Measurements from ENCODE around the gene LRRIQ3. TPM values are rescaled to one million over a fixed set of nuclear protein-coding genes. Genes with fewer than 3 reads are reported as not detected.
"Not testable (repeated sequence)": the region's sequence is repeated elsewhere in the genome, so short reads cannot be mapped to it uniquely, and the experiment has no call there.

The LRRIQ3 gene
- total RNA-seq, 6 experiments from 2014 or later, result 0.68 to 1.7 (median 1.2) TPM

DNA sequence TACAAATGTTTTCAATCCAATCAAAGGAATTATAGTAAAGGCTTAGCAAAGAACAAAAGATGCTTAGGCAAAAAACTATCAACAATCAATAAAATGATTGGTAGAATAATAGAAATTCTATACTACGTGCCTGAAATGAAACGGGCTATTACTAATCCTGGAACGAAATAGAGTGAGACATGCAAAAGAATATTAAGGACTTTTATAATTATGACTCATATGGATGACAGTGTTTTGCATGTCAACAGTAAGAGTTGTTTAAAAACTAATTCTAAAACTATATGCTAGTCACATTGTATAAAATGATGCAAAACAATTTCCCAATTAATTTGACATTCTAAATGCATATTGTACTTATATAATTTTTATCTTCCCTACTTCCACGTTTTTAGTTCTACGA lies 35.6 kb downstream of the LRRIQ3 start:
- H3K4me3 Mint-ChIP-seq, result no peak overlapping the region
- no peaks in the 10 kb centered on the region for H3K4me1 Mint-ChIP-seq (ENCODE audit: low read depth)
- no peaks in the 10 kb centered on the region for H3K36me3 Mint-ChIP-seq (ENCODE audit: low read depth)
- no peaks in the 10 kb centered on the region for H3K9me3 Mint-ChIP-seq
- TF ChIP-seq, protein P1, sequence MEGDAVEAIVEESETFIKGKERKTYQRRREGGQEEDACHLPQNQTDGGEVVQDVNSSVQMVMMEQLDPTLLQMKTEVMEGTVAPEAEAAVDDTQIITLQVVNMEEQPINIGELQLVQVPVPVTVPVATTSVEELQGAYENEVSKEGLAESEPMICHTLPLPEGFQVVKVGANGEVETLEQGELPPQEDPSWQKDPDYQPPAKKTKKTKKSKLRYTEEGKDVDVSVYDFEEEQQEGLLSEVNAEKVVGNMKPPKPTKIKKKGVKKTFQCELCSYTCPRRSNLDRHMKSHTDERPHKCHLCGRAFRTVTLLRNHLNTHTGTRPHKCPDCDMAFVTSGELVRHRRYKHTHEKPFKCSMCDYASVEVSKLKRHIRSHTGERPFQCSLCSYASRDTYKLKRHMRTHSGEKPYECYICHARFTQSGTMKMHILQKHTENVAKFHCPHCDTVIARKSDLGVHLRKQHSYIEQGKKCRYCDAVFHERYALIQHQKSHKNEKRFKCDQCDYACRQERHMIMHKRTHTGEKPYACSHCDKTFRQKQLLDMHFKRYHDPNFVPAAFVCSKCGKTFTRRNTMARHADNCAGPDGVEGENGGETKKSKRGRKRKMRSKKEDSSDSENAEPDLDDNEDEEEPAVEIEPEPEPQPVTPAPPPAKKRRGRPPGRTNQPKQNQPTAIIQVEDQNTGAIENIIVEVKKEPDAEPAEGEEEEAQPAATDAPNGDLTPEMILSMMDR (IDR thresholded peaks at IDR 0.05), result no peak
- no peak for DNase-seq
- H3K27me3 Mint-ChIP-seq (ENCODE audit: insufficient read depth), result no peaks in the 10 kb centered on the region
- no peak overlapping the region for H3K27ac Mint-ChIP-seq

DNA sequence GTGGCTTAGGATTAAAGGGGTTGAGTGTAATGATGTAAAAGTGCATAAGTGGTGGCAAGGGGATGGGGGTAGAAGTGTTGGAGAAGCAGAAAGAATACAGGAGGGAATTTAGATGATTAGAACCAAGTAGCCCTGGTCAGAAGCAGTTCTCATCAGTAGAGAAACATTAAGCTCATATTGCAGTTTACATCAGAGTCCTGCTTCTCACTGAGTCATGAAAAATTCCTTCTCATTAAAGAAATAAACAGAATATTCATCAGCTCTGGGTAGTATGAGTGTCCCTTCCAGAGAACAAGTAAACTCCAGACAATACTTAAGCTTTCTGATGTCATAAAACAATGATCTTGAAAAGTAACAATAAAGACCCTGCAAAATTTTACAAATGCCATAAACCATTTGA lies 36.5 kb downstream of the LRRIQ3 start:
- Mint-ChIP-seq H3K27ac (no peak overlapping the region), H3K4me1 (ENCODE audit: low read depth) (no peaks in the 10 kb centered on the region), H3K9me3 (no peaks in the 10 kb centered on the region), H3K27me3 (ENCODE audit: insufficient read depth) (no peaks in the 10 kb centered on the region), H3K36me3 (ENCODE audit: low read depth) (no peaks in the 10 kb centered on the region), H3K4me3 (no peak overlapping the region)
- no peak for DNase-seq
- TF ChIP-seq, protein P1 (IDR thresholded peaks at IDR 0.05), result no peak

DNA sequence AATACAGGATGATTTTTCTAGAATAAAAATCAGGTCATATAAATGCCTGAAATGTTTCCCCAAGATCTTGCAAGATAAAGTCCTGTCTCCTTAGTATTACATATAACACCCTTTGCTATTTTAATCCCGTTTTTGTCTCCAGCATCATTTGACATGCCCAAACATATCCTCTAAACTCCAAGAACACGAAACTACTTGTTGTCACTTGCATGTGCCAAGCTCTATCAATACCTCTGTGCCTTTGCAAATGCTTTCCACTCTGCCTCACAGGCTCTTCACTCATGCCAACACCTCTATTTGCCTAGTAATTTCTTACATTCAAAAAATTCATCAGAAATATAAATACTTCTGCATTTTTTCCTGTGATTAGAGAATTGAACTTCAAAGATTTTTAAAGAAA lies 37.9 kb downstream of the LRRIQ3 start:
- H3K4me1 Mint-ChIP-seq (ENCODE audit: low read depth), result no peaks in the 10 kb centered on the region
- no peak for DNase-seq
- no peak overlapping the region for H3K27ac Mint-ChIP-seq
- TF ChIP-seq, protein P1 (IDR thresholded peaks at IDR 0.05), result no peak
- H3K4me3 Mint-ChIP-seq, result no peak overlapping the region
- H3K9me3 Mint-ChIP-seq, result no peaks in the 10 kb centered on the region
- no peaks in the 10 kb centered on the region for H3K36me3 Mint-ChIP-seq (ENCODE audit: low read depth)
- H3K27me3 Mint-ChIP-seq (ENCODE audit: insufficient read depth), result no peaks in the 10 kb centered on the region

DNA sequence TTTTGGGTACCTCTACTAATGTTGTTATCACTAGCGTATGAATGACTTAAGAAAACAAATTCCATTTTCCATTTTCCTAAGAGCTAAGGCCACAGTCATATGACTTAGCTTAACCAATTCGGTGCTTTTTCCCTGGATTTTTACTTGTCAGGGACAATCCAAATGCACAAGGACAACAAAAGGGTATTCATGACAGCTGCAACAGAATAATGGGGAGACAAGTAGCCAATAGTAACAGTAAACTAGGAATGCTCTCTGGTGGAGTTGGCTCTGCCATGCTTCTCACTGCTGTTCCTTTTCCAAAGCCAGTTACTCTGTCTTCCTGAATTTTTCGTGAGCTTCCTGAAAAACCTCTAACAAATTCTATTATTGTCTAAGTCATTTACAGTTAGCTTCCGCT lies 52.9 kb downstream of the LRRIQ3 start:
- Mint-ChIP-seq H3K4me1 (ENCODE audit: low read depth) (no peaks in the 10 kb centered on the region), H3K27me3 (ENCODE audit: insufficient read depth) (no peaks in the 10 kb centered on the region), H3K9me3 (peaks cover 12% of the 10 kb centered on the region), H3K4me3 (no peak overlapping the region), H3K36me3 (ENCODE audit: low read depth) (no peaks in the 10 kb centered on the region), H3K27ac (no peak overlapping the region)
- TF ChIP-seq, protein P1 (IDR thresholded peaks at IDR 0.05), result no peak
- no peak for DNase-seq

DNA sequence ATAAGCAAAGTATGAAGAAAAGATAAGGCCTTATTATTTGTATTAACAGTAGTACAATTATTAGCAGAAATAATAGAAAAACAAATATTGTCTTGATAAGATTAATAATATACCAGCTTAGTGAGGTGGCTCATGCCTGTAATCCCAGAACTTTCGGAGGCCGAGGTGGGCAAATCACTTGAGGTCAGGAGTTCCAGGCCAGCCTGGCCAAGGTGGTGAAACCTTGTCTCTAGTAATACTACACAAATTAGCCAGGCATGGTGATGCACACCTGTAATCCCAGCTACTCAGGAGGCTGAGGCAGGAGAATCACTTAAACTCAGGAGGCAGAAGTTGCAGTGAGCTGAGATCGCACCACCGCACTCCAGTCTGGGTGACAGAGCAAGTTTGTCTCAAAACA lies 80.6 kb downstream of the LRRIQ3 start:
- DNase-seq; H3K9me3 Mint-ChIP-seq; H3K4me3 Mint-ChIP-seq; H3K4me1 Mint-ChIP-seq (ENCODE audit: low read depth); H3K27ac Mint-ChIP-seq; H3K27me3 Mint-ChIP-seq (ENCODE audit: insufficient read depth); H3K36me3 Mint-ChIP-seq (ENCODE audit: low read depth): not testable (repeated sequence)

DNA sequence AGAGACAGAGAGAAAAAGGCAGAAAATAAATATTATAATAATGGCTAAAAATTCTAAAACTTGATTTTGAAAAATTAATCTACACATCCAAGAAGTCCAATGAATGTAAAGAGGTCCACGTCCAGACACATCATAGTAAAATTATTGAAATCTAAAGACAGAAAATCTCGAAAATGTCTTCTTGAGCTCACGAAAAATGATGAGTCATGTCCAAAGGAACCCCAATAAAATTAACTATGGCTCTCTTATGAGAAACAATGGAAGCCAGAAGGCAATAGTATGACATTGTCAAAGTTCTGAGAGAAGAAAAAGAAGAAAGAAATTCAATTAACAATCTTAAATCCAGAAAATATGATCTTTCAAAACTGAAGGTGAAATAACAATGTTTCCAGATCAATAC lies 84.6 kb downstream of the LRRIQ3 start:
- TF ChIP-seq, protein P1 (IDR thresholded peaks at IDR 0.05), result no peak
- Mint-ChIP-seq H3K27me3 (ENCODE audit: insufficient read depth) (no peaks in the 10 kb centered on the region), H3K27ac (no peak overlapping the region), H3K36me3 (ENCODE audit: low read depth) (no peaks in the 10 kb centered on the region), H3K4me3 (no peak overlapping the region), H3K9me3 (peaks cover 6% of the 10 kb centered on the region), H3K4me1 (ENCODE audit: low read depth) (no peaks in the 10 kb centered on the region)
- no peak for DNase-seq

Data from HFFc6 (cell line).